HCT116 (cell line): Measurements from ENCODE around the gene NKX6-1. TPM values are rescaled to one million over a fixed set of nuclear protein-coding genes. Genes with fewer than 3 reads are reported as not detected.

Experiments
- ATAC-seq: fragments of 200-7000 bp; cut with Tn5 transposase; 2 replicates; pipeline ENCODE4 v1.9.1; 2020; ENCODE audit warnings: mild to moderate bottlenecking, moderate library complexity
- BruUV-seq: library from RNA; stranded (reverse); fragments of 400-500 nt; replicated peaks from 2 replicates; lab custom pipeline; 2021; lab: Mats Ljungman, UMichigan
- CTCF ChIA-PET: fragments of 300-600 bp; sonication (Branson Sonifier 250); formaldehyde crosslinking; loops from one replicate; lab custom pipeline; 2021; ENCODE audit warnings: antibody characterized with exemption; lab: Charles Lee
- POLR2A ChIA-PET: fragments of 300-600, 350-600 bp; sonication (Branson Sonifier 250); formaldehyde crosslinking; loops from one replicate; lab custom pipeline; 2021; ENCODE audit warnings: antibody characterized with exemption; lab: Charles Lee
- RAD21 ChIA-PET, 2 experiments: fragments of 300-600 bp; sonication (Branson Sonifier 250); formaldehyde crosslinking; loops; one replicate each; lab custom pipeline; 2023; ENCODE audit warnings: low total read pairs in 2 of 2; ENCODE audit not compliant: uncharacterized antibody in 2 of 2, unreplicated experiment in 2 of 2, low non-redundant PET in 1 of 2; lab: Charles Lee
- DNase-seq: peaks from one replicate; pipeline ENCODE4 v3.0.0-alpha.2; 2010; ENCODE audit warnings: low read depth, low spot score
- H2AFZ ChIP-seq: fragments of 200-600 bp; shearing (Covaris generic), sonication (generic); 2 replicates; pipeline ENCODE4 v1.6.1; 2017; ENCODE audit warnings: low read depth, mixed run types, mixed read lengths, antibody characterized with exemption, low read length; ENCODE audit not compliant: poor library complexity, severe bottlenecking
- H3K27ac ChIP-seq: 2 replicates; pipeline ENCODE4 v1.5.1; 2012; ENCODE audit warnings: low read depth, low read length
- H3K27me3 ChIP-seq: fragments of 200-600 bp; sonication (generic); 2 replicates; pipeline ENCODE4 v1.6.1; 2016; ENCODE audit warnings: mixed run types, low read length, mixed read lengths; ENCODE audit not compliant: insufficient read depth
- H3K36me3 ChIP-seq, 2 experiments: fragments of 200-500 bp in 1 of 2; fragments of 200-600 bp in 1 of 2; sonication (Bioruptor generic) in 1 of 2; sonication (generic) in 1 of 2; 2 replicates each; pipeline versions ENCODE4 v1.5.1 to v1.6.1; 2014 to 2016; ENCODE audit warnings: low read length in 2 of 2, inconsistent platforms in 1 of 2, mixed read lengths in 1 of 2, mixed run types in 1 of 2; ENCODE audit not compliant: insufficient read depth in 2 of 2, control insufficient read depth in 1 of 2
- H3K4me1 ChIP-seq, 2 experiments: fragments of 200-600 bp in 1 of 2; sonication (generic) in 1 of 2; 2 replicates each; pipeline versions ENCODE4 v1.5.1 to v1.6.1; 2012 to 2017; ENCODE audit warnings: low read length in 2 of 2, inconsistent platforms in 1 of 2, mild to moderate bottlenecking in 1 of 2, mixed read lengths in 1 of 2, mixed run types in 1 of 2, moderate library complexity in 1 of 2; ENCODE audit not compliant: insufficient read depth in 2 of 2, control insufficient read depth in 1 of 2
- H3K4me2 ChIP-seq: fragments of 200-600 bp; sonication (generic); 2 replicates; pipeline ENCODE4 v1.6.1; 2017; ENCODE audit warnings: mixed run types, low read length, mixed read lengths
- H3K4me3 ChIP-seq, 2 experiments: fragments of 200-600 bp in 1 of 2; sonication (generic) in 1 of 2; replicated peaks in 1 of 2; 2 replicates each; pipeline ENCODE4 v1.5.1; 2011 to 2016; ENCODE audit warnings: low read length in 2 of 2, control low read depth in 1 of 2, low read depth in 1 of 2, mild to moderate bottlenecking in 1 of 2, mixed read lengths in 1 of 2, mixed run types in 1 of 2
- H3K79me2 ChIP-seq: fragments of 200-600 bp; sonication (generic); 2 replicates; pipeline ENCODE4 v1.6.1; 2017; ENCODE audit warnings: mild to moderate bottlenecking, mixed run types, low read length, moderate library complexity, mixed read lengths; ENCODE audit not compliant: insufficient read depth
- H3K9ac ChIP-seq: fragments of 200-600 bp; sonication (generic); 2 replicates; pipeline ENCODE4 v1.6.1; 2016; ENCODE audit warnings: low read length, mixed read lengths
- H3K9me2 ChIP-seq: fragments of 200-600 bp; sonication (generic), shearing (Covaris generic); 2 replicates; pipeline ENCODE4 v1.6.1; 2017; ENCODE audit warnings: mixed run types, mild to moderate bottlenecking, moderate library complexity; ENCODE audit not compliant: insufficient read depth
- H3K9me3 ChIP-seq, 2 experiments: fragments of 200-500 bp in 1 of 2; fragments of 200-600 bp in 1 of 2; sonication (Bioruptor generic) in 1 of 2; sonication (generic) in 1 of 2; 2 replicates each; pipeline ENCODE4 v1.6.1; 2014 to 2017; ENCODE audit warnings: low read length in 2 of 2, mixed read lengths in 2 of 2, inconsistent platforms in 1 of 2, low read depth in 1 of 2, mild to moderate bottlenecking in 1 of 2, mixed run types in 1 of 2, moderate library complexity in 1 of 2; ENCODE audit not compliant: control insufficient read depth in 1 of 2, insufficient read depth in 1 of 2
- H4K20me1 ChIP-seq: fragments of 200-600 bp; sonication (generic), shearing (Covaris generic); 2 replicates; pipeline ENCODE4 v1.6.1; 2017; ENCODE audit warnings: mixed run types, mild to moderate bottlenecking, moderate library complexity; ENCODE audit not compliant: insufficient read depth
- CBX3 ChIP-seq: IDR thresholded peaks from 2 replicates; pipeline ENCODE4 v1.6.1; 2012; ENCODE audit warnings: low read depth
- CEBPB ChIP-seq: IDR thresholded peaks from 2 replicates; pipeline ENCODE4 v1.6.1; 2012; ENCODE audit warnings: low read depth
- EGR1 ChIP-seq: IDR thresholded peaks from 2 replicates; pipeline ENCODE4 v1.6.1; 2012; ENCODE audit warnings: low read depth
- JUND ChIP-seq: IDR thresholded peaks from 2 replicates; pipeline ENCODE4 v1.6.1; 2012
- SP1 ChIP-seq: IDR thresholded peaks from 2 replicates; pipeline ENCODE4 v1.6.1; 2012; ENCODE audit warnings: low read depth
- SRF ChIP-seq: IDR thresholded peaks from 2 replicates; pipeline ENCODE4 v1.6.1; 2012; ENCODE audit warnings: low read depth
- ZNF274 ChIP-seq: fragments of 200-500 bp; sonication (Bioruptor generic); IDR thresholded peaks from 2 replicates; pipeline ENCODE4 v1.6.1; 2014; ENCODE audit warnings: mild to moderate bottlenecking, low read depth, low read length, inconsistent platforms
- intact Hi-C: fragments of 100-400 bp; cut with micrococcal nuclease; formaldehyde crosslinking; loops from 2 replicates; pipeline ENCODE4 v1.10.0; 2022
- total RNA-seq: library from RNA; stranded (reverse); gene quantifications from one replicate; pipeline ENCODE4 v1.2.1, GENCODE V29; 2021; ENCODE audit not compliant: unreplicated experiment
- TF ChIP-seq, protein P1 (sequence below), 3 experiments: fragments of 200-600 bp in 1 of 3; sonication (generic) in 1 of 3; IDR thresholded peaks in 2 of 3; conservative IDR thresholded peaks in 1 of 3; 2 replicates each; pipeline ENCODE4 v1.5.1; 2012 to 2017; ENCODE audit warnings: low read depth in 2 of 3, low read length in 2 of 3, antibody characterized with exemption in 1 of 3, borderline replicate concordance in 1 of 3, control low read depth in 1 of 3, mild to moderate bottlenecking in 1 of 3, mixed read lengths in 1 of 3, mixed run types in 1 of 3, moderate library complexity in 1 of 3; ENCODE audit not compliant: insufficient read depth in 1 of 3
- TF ChIP-seq, protein P2 (sequence below): IDR thresholded peaks from 2 replicates; pipeline ENCODE4 v1.6.1; 2012
- TF ChIP-seq, protein P3 (sequence below): IDR thresholded peaks from 2 replicates; pipeline ENCODE4 v1.6.1; 2012; ENCODE audit warnings: low read depth
- TF ChIP-seq, protein P4 (sequence below): IDR thresholded peaks from 2 replicates; pipeline ENCODE4 v1.6.1; 2011; ENCODE audit warnings: mild to moderate bottlenecking, low read length, moderate library complexity; ENCODE audit not compliant: insufficient replicate concordance; ENCODE audit errors: extremely low read depth

The NKX6-1 gene
- total RNA-seq, 1 experiment from 2014 or later: 4.2 TPM

DNA sequence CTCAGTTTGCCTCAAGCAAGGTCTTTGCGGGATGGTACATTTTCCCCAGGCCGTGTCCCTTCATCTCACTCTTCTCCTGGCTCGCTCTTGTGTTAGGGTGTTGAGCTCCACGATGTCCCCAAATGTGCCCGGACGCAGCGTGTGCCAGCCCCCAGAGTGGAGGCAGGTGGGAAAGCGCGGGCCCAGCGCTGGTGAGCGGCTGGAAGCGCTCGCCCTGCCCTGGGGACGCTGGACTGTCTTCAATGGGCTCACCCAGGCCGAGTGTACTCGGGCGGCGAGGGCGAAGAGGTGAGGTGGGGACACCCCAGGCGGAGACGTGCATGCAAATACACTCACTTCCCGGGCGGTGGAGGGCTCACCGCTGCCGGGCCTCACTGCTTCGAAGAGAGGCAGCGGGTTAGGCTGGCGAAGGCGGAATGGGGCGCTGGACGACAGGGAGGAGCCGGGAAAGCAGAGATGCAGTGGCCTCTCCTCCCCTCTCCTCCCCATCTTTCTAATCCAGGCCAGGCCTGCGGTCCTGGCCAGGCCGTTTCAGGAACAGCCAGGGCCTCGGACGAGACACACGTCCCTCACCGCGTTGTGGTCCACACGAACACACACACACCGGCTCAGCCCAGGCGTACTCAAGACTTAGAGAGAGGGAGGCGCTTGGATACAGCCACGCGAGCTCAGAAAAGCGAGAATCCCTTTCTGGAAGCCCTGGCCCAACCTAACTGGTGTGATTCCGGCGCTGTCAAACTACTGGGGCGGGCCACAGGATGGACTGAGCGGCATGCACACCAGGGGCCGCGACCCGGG, 2.2 kb downstream of the NKX6-1 start:
- Histone ChIP-seq H3K79me2 (no peaks in the 10 kb centered on the region), H3K9me3 (no peaks in the 10 kb centered on the region), H4K20me1 (no peaks in the 10 kb centered on the region), H3K4me2 (peak overlapping the region; percentile 99), H3K9ac (peak overlapping the region; percentile 66), H2AFZ (no peak overlapping the region), H3K36me3 (peaks cover 0 to 3% of the 10 kb centered on the region in 2 experiments; a peak in 1 of 4 replicates), H3K9me2 (no peaks in the 10 kb centered on the region), H3K27ac (peak overlapping the region; percentile 56; the same call in 1 of the 2 replicates), H3K27me3 (no peaks in the 10 kb centered on the region), H3K4me1 (peaks cover 0 to 14% of the 10 kb centered on the region in 2 experiments; a peak in 1 of 4 replicates), H3K4me3 (peak overlapping the region; percentile 61 to 83)
- ATAC-seq (no peak), DNase-seq (no peak)
- intact Hi-C loops: no loop called here
- CTCF ChIA-PET: no interaction called here
- RAD21 ChIA-PET: no interaction called here
- POLR2A ChIA-PET: no interaction called here
- TF ChIP-seq ZNF274 (no peak), EGR1 (no peak), JUND (no peak), CBX3 (no peak), CEBPB (no peak), SRF (no peak), SP1 (no peak)
- TF ChIP-seq, protein P1, sequence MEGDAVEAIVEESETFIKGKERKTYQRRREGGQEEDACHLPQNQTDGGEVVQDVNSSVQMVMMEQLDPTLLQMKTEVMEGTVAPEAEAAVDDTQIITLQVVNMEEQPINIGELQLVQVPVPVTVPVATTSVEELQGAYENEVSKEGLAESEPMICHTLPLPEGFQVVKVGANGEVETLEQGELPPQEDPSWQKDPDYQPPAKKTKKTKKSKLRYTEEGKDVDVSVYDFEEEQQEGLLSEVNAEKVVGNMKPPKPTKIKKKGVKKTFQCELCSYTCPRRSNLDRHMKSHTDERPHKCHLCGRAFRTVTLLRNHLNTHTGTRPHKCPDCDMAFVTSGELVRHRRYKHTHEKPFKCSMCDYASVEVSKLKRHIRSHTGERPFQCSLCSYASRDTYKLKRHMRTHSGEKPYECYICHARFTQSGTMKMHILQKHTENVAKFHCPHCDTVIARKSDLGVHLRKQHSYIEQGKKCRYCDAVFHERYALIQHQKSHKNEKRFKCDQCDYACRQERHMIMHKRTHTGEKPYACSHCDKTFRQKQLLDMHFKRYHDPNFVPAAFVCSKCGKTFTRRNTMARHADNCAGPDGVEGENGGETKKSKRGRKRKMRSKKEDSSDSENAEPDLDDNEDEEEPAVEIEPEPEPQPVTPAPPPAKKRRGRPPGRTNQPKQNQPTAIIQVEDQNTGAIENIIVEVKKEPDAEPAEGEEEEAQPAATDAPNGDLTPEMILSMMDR (IDR thresholded peaks at IDR 0.05 in 2 of 3, conservative IDR thresholded peaks at IDR 0.05 in 1 of 3; ENCODE audit: borderline replicate concordance in 1 of 3, insufficient read depth in 1 of 3, low read depth in 2 of 3, low read length in 2 of 3): no peak
- TF ChIP-seq, protein P2, sequence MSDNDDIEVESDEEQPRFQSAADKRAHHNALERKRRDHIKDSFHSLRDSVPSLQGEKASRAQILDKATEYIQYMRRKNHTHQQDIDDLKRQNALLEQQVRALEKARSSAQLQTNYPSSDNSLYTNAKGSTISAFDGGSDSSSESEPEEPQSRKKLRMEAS: no peak
- TF ChIP-seq, protein P3, sequence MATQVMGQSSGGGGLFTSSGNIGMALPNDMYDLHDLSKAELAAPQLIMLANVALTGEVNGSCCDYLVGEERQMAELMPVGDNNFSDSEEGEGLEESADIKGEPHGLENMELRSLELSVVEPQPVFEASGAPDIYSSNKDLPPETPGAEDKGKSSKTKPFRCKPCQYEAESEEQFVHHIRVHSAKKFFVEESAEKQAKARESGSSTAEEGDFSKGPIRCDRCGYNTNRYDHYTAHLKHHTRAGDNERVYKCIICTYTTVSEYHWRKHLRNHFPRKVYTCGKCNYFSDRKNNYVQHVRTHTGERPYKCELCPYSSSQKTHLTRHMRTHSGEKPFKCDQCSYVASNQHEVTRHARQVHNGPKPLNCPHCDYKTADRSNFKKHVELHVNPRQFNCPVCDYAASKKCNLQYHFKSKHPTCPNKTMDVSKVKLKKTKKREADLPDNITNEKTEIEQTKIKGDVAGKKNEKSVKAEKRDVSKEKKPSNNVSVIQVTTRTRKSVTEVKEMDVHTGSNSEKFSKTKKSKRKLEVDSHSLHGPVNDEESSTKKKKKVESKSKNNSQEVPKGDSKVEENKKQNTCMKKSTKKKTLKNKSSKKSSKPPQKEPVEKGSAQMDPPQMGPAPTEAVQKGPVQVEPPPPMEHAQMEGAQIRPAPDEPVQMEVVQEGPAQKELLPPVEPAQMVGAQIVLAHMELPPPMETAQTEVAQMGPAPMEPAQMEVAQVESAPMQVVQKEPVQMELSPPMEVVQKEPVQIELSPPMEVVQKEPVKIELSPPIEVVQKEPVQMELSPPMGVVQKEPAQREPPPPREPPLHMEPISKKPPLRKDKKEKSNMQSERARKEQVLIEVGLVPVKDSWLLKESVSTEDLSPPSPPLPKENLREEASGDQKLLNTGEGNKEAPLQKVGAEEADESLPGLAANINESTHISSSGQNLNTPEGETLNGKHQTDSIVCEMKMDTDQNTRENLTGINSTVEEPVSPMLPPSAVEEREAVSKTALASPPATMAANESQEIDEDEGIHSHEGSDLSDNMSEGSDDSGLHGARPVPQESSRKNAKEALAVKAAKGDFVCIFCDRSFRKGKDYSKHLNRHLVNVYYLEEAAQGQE: no peak
- TF ChIP-seq, protein P4, sequence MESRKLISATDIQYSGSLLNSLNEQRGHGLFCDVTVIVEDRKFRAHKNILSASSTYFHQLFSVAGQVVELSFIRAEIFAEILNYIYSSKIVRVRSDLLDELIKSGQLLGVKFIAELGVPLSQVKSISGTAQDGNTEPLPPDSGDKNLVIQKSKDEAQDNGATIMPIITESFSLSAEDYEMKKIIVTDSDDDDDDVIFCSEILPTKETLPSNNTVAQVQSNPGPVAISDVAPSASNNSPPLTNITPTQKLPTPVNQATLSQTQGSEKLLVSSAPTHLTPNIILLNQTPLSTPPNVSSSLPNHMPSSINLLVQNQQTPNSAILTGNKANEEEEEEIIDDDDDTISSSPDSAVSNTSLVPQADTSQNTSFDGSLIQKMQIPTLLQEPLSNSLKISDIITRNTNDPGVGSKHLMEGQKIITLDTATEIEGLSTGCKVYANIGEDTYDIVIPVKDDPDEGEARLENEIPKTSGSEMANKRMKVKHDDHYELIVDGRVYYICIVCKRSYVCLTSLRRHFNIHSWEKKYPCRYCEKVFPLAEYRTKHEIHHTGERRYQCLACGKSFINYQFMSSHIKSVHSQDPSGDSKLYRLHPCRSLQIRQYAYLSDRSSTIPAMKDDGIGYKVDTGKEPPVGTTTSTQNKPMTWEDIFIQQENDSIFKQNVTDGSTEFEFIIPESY: no peak
- BruUV-seq: no TSS peak
